NT2/D1 (cell line): ENCODE data around the gene CACUL1.

ENCODE experiments used
- DNase-seq: peaks from one replicate; pipeline ENCODE4 v3.0.0-alpha.2; 2011; ENCODE audit warnings: low read depth, low spot score
- H3K27me3 ChIP-seq: 2 replicates; pipeline ENCODE4 v1.6.0; 2011; ENCODE audit warnings: mild to moderate bottlenecking; ENCODE audit not compliant: insufficient read length, insufficient read depth
- H3K36me3 ChIP-seq: 2 replicates; pipeline ENCODE4 v1.6.1; 2011; ENCODE audit warnings: mild to moderate bottlenecking, low read length, mixed read lengths; ENCODE audit not compliant: insufficient read depth, insufficient read length
- H3K4me1 ChIP-seq: 2 replicates; pipeline ENCODE4 v1.5.1; 2011; ENCODE audit not compliant: insufficient read depth, insufficient read length
- H3K4me3 ChIP-seq: 2 replicates; pipeline ENCODE4 v1.5.1; 2011; ENCODE audit warnings: low read depth; ENCODE audit not compliant: insufficient read length
- H3K9ac ChIP-seq: 2 replicates; pipeline ENCODE4 v1.6.0; 2011; ENCODE audit warnings: low read depth; ENCODE audit not compliant: insufficient read length
- H3K9me3 ChIP-seq: 2 replicates; pipeline ENCODE4 v1.5.1; 2011; ENCODE audit warnings: mild to moderate bottlenecking, low read length; ENCODE audit not compliant: insufficient read depth
- SUZ12 ChIP-seq: IDR thresholded peaks from 2 replicates; pipeline ENCODE4 v1.6.1; 2011; ENCODE audit not compliant: insufficient read length, insufficient read depth; ENCODE audit errors: extremely low read depth
- YY1 ChIP-seq: IDR thresholded peaks from 2 replicates; pipeline ENCODE4 v1.6.1; 2011; ENCODE audit not compliant: insufficient read length, insufficient read depth
- ZNF274 ChIP-seq: IDR thresholded peaks from 2 replicates; pipeline ENCODE4 v1.6.1; 2011; ENCODE audit warnings: mild to moderate bottlenecking, low read depth, low read length

CACUL1 gene

GRCh38 chr10:118742782-118743181 is 12.0 kb downstream of the CACUL1 start:
- no peak for TF ChIP-seq SUZ12
- TF ChIP-seq YY1, result no peak
- no peak for TF ChIP-seq ZNF274
- no peak for DNase-seq

GRCh38 chr10:118742032-118742431 is 12.7 kb downstream of the CACUL1 start:
- H3K27me3 ChIP-seq, result no peaks in the 10 kb centered on the region
- H3K9me3 ChIP-seq, result no peaks in the 10 kb centered on the region
- H3K4me1 ChIP-seq, result no peaks in the 10 kb centered on the region
- TF ChIP-seq ZNF274 (no peak), SUZ12 (no peak), YY1 (no peak)
- no peaks in the 10 kb centered on the region for H3K36me3 ChIP-seq
- DNase-seq, result no peak
- no peak overlapping the region for H3K4me3 ChIP-seq
- no peak overlapping the region for H3K9ac ChIP-seq

More at GRCh38 chr10:118742782-118743181, 12.0 kb downstream of the CACUL1 start:
- H3K9ac ChIP-seq, result no peak overlapping the region
- H3K9me3 ChIP-seq, result no peaks in the 10 kb centered on the region
- H3K4me1 ChIP-seq, result no peaks in the 10 kb centered on the region
- H3K4me3 ChIP-seq, result no peak overlapping the region
- no peaks in the 10 kb centered on the region for H3K27me3 ChIP-seq
- no peaks in the 10 kb centered on the region for H3K36me3 ChIP-seq

GRCh38 chr10:118738406-118738805 is 16.4 kb downstream of the CACUL1 start:
- Histone ChIP-seq H3K36me3 (no peaks in the 10 kb centered on the region), H3K27me3 (no peaks in the 10 kb centered on the region), H3K4me1 (no peaks in the 10 kb centered on the region), H3K9ac (no peak overlapping the region), H3K9me3 (no peaks in the 10 kb centered on the region), H3K4me3 (no peak overlapping the region)
- no peak for DNase-seq
- no peak for TF ChIP-seq YY1
- TF ChIP-seq SUZ12, result no peak
- no peak for TF ChIP-seq ZNF274

- H3K4me3 ChIP-seq, result no peak overlapping the region
- TF ChIP-seq SUZ12, result no peak
- no peak for TF ChIP-seq YY1
- no peak for TF ChIP-seq ZNF274
- no peak for DNase-seq
- H3K9me3 ChIP-seq, result no peaks in the 10 kb centered on the region
- H3K36me3 ChIP-seq, result no peaks in the 10 kb centered on the region
- H3K9ac ChIP-seq, result no peak overlapping the region
- no peaks in the 10 kb centered on the region for H3K27me3 ChIP-seq
- H3K4me1 ChIP-seq, result no peaks in the 10 kb centered on the region
Observed at GRCh38 chr10:118737603-118738302, 17.0 kb downstream of the CACUL1 start.

- H3K27me3 ChIP-seq, result no peaks in the 10 kb centered on the region
- no peaks in the 10 kb centered on the region for H3K9me3 ChIP-seq
- H3K9ac ChIP-seq, result no peak overlapping the region
- TF ChIP-seq ZNF274 (no peak), YY1 (no peak), SUZ12 (no peak)
- H3K4me3 ChIP-seq, result no peak overlapping the region
- no peaks in the 10 kb centered on the region for H3K4me1 ChIP-seq
- DNase-seq, result no peak
- H3K36me3 ChIP-seq, result no peaks in the 10 kb centered on the region
Observed at GRCh38 chr10:118735294-118735693, 19.5 kb downstream of the CACUL1 start.

- no peak for DNase-seq
- H3K9me3 ChIP-seq, result no peaks in the 10 kb centered on the region
- no peaks in the 10 kb centered on the region for H3K4me1 ChIP-seq
- TF ChIP-seq SUZ12 (no peak), ZNF274 (no peak), YY1 (no peak)
- H3K9ac ChIP-seq, result no peak overlapping the region
- no peaks in the 10 kb centered on the region for H3K27me3 ChIP-seq
- no peak overlapping the region for H3K4me3 ChIP-seq
- no peaks in the 10 kb centered on the region for H3K36me3 ChIP-seq
Observed at GRCh38 chr10:118734475-118734874, 20.3 kb downstream of the CACUL1 start.

GRCh38 chr10:118732245-118733165 is 22.3 kb downstream of the CACUL1 start:
- Histone ChIP-seq H3K4me3 (no peak overlapping the region), H3K4me1 (no peaks in the 10 kb centered on the region), H3K9me3 (no peaks in the 10 kb centered on the region), H3K27me3 (no peaks in the 10 kb centered on the region), H3K36me3 (peaks cover 6% of the 10 kb centered on the region), H3K9ac (no peak overlapping the region)
- no peak for DNase-seq
- TF ChIP-seq YY1, result no peak
- TF ChIP-seq ZNF274, result no peak
- no peak for TF ChIP-seq SUZ12
